NCI-H526 treated with DMSO at 0.1 percent for 48 hours (cell line): ENCODE results near the gene ABCC4.

Experiments
- DNase-seq: peaks from one replicate; lab custom pipeline; 2025; lab: John Stamatoyannopoulos, UW

The ABCC4 gene

GRCh38 chr13:94994506-94994905, 306.7 kb downstream of the ABCC4 start:
- no peak for DNase-seq

- no peak for DNase-seq
Measured at GRCh38 chr13:94993616-94994015, 307.6 kb downstream of the ABCC4 start.

GRCh38 chr13:94992036-94992960, 309.0 kb downstream of the ABCC4 start:
- DNase-seq, result no peak

- no peak for DNase-seq
Measured at GRCh38 chr13:94988654-94989053, 312.6 kb downstream of the ABCC4 start.

GRCh38 chr13:94987869-94988268, 313.4 kb downstream of the ABCC4 start:
- no peak for DNase-seq

GRCh38 chr13:94987081-94987480, 314.2 kb downstream of the ABCC4 start:
- no peak for DNase-seq

- DNase-seq, result no peak
Measured at GRCh38 chr13:94984958-94985357, 316.3 kb downstream of the ABCC4 start.

- no peak for DNase-seq
Measured at GRCh38 chr13:94978516-94978915, 322.7 kb downstream of the ABCC4 start.

GRCh38 chr13:94974015-94974951, 327.0 kb downstream of the ABCC4 start:
- DNase-seq, result no peak

- DNase-seq, result no peak
Measured at GRCh38 chr13:94972262-94972661, 329.0 kb downstream of the ABCC4 start.
